ENCODE data around the gene RMDN2.

Gene RMDN2

GRCh38 chr2:37914340-37914739 is 10.7 kb upstream of the RMDN2 start:
- TF ChIP-seq CTCF (IDR thresholded peaks at IDR 0.05; ENCODE audit: low read depth, low read length), result no peak

GRCh38 chr2:37915773-37916172 is 9.3 kb upstream of the RMDN2 start:
- no peak overlapping the region for H3K4me3 ChIP-seq (ENCODE audit: low read depth, low read length)
- no peak for DNase-seq (ENCODE audit: low read depth, low spot score)
- TF ChIP-seq CTCF (IDR thresholded peaks at IDR 0.05; ENCODE audit: low read depth, low read length), result no peak
- in situ Hi-C loops (cut with HindIII; ENCODE audit: low sequenced_read_pairs), result no loop called here

More at GRCh38 chr2:37914340-37914739, 10.7 kb upstream of the RMDN2 start:
- in situ Hi-C loops (cut with HindIII; ENCODE audit: low sequenced_read_pairs), result no loop called here
- H3K4me3 ChIP-seq (ENCODE audit: low read depth, low read length), result no peak overlapping the region
- DNase-seq (ENCODE audit: low read depth, low spot score), result no peak

DNA sequence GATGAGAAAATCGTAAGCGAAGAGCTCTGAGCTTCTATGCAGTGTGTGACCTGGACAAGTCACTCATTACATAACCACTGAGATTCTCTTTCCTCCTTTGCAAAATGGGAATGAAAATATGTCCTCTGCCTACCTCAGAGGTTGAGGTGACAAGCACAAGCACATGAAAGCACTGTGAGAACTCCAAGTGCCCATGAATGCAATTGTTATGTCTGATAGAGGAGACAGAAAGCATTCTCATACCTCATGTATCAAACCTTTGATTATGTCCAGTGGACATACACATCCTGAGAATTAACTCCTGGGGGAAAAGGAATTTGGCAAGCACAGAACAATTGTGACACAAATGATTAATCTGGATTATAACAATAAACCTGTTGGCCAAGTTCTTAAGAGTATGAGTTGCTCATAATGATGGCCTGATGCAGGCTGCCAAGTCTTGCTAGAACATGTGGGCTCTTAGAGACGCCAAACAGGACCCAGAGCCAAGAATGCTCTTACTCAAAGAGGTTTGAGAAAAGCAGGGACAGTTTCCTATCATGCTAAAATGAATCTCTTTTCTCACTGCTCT is 8.5 kb upstream of the RMDN2 start:
- in situ Hi-C loops (cut with HindIII; ENCODE audit: low sequenced_read_pairs), result no loop called here
- TF ChIP-seq CTCF (IDR thresholded peaks at IDR 0.05; ENCODE audit: low read depth, low read length), result no peak
- peak; percentile 95 for DNase-seq (ENCODE audit: low read depth, low spot score)
- no peak overlapping the region for H3K4me3 ChIP-seq (ENCODE audit: low read depth, low read length)

DNA sequence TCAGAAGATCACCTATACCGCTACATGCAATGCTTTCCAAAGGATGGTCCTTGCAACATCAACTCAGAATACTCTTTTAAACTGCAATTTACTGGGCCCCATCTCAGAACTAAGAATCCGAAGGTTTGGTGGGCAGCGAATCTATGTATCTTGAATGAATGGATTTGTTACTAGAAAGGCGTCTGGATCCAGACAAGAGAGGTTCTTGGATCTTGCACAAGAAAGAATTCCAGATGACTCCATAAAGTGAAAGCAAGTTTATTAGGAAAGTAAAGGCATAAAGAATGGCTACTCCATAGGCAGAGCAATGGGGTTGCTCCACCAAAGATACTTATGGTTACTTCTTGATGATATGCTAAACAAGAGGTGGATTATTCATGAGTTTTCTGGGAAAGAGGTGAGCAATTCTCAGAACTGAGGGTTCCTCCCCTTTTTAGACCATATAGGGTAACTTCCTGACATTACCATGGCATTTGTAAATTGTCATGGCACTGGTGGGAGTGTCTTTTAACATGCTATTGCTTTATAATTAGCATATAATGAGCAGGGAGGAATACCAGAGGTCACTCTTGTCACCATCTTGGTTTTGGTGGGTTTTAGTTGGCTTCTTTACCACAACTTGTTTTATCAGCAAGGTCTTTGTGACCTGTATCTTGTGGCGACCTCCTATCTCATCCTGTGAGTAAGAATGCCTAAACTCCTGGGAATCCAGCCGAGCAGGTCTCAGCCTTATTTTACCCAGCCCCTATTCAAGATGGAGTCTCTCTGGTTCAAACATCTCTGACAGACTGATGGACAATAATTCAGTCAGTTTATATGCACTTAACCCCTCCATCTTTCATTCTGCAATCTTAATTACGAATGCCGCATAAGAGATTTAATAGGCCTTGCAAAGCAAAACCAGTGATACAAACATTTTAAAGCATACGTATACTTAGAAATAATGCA is 7.5 kb upstream of the RMDN2 start:
- TF ChIP-seq CTCF (IDR thresholded peaks at IDR 0.05; ENCODE audit: low read depth, low read length), result no peak
- no peak for DNase-seq (ENCODE audit: low read depth, low spot score)
- H3K4me3 ChIP-seq (ENCODE audit: low read depth, low read length), result no peak overlapping the region
- in situ Hi-C loops (cut with HindIII; ENCODE audit: low sequenced_read_pairs), result no loop called here

DNA sequence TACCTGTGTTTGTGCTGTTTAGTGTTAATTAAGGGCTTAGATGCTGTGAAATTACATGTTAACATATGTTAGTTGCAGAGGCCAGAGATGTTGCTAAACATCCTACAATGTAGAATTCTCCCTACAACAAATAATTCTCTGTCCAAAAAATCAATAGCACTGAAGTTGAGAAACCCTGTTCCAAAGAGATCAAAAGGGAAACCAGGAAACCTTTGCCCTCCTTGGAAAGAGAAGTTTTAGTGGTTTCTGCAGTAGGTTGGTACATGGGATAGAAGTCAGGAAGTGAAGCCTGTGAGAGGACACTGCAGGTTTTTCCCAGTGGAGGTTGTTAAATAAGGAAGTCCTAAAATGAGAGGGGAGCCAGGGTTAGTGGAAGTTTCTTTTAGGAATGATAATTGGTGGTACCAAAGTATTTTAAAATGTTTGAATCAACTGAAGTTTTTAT is 6.3 kb upstream of the RMDN2 start:
- in situ Hi-C loops (cut with HindIII; ENCODE audit: low sequenced_read_pairs), result no loop called here
- no peak overlapping the region for H3K4me3 ChIP-seq (ENCODE audit: low read depth, low read length)
- DNase-seq (ENCODE audit: low read depth, low spot score), result no peak
- no peak for TF ChIP-seq CTCF (IDR thresholded peaks at IDR 0.05; ENCODE audit: low read depth, low read length)

- in situ Hi-C loops (cut with HindIII; ENCODE audit: low sequenced_read_pairs), result no loop called here
Measured at GRCh38 chr2:37919631-37920032, 5.5 kb upstream of the RMDN2 start.

More at GRCh38 chr2:37919631-37920032, 5.5 kb upstream of the RMDN2 start:
- TF ChIP-seq CTCF (IDR thresholded peaks at IDR 0.05; ENCODE audit: low read depth, low read length), result no peak
- H3K4me3 ChIP-seq (ENCODE audit: low read depth, low read length), result no peak overlapping the region
- DNase-seq (ENCODE audit: low read depth, low spot score), result no peak
